ENCODE measurements around the gene A1BG.
"Not testable (repeated sequence)": the region's sequence is repeated elsewhere in the genome, so short reads cannot be mapped to it uniquely, and the experiment has no call there.

Gene A1BG

DNA sequence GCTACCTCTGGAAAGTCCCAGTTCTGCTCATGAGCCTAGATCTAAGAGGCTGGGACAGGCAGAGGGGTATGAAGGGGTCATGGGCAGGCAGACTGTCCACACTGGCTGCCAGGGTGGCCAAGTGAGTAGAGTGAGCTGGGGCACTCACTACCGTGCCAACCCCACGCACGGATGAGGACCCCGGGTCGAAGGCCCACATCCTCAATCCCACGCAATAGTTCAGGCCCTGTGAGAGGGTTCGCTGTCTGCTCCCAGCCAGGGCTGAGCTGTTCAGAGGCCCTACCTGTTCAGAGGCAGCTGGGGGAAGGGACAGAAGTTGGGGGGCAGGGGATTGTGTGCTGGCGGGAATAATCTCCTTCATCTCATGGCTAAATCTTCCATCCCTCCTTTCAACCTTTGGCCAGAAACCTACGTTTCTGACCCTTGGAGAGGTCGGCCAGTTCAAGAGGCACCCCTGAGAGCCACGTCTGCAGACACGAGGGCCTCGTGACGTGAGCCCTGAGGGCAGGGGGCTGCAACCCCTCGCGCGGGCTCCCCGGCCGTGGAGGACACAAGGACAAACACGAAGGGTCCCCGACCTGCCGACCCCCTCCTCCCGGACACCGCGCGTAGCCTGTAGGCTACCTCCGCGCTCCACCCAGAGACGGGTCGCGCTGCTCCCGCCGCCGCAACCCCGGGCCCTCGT is 32.7 kb upstream of the A1BG start:
- DNase-seq, result no peak

- no peak for DNase-seq
Measured at GRCh38 chr19:58385313-58385890, 32.1 kb upstream of the A1BG start.

GRCh38 chr19:58382997-58383603 is 29.8 kb upstream of the A1BG start:
- DNase-seq, result no peak

DNA sequence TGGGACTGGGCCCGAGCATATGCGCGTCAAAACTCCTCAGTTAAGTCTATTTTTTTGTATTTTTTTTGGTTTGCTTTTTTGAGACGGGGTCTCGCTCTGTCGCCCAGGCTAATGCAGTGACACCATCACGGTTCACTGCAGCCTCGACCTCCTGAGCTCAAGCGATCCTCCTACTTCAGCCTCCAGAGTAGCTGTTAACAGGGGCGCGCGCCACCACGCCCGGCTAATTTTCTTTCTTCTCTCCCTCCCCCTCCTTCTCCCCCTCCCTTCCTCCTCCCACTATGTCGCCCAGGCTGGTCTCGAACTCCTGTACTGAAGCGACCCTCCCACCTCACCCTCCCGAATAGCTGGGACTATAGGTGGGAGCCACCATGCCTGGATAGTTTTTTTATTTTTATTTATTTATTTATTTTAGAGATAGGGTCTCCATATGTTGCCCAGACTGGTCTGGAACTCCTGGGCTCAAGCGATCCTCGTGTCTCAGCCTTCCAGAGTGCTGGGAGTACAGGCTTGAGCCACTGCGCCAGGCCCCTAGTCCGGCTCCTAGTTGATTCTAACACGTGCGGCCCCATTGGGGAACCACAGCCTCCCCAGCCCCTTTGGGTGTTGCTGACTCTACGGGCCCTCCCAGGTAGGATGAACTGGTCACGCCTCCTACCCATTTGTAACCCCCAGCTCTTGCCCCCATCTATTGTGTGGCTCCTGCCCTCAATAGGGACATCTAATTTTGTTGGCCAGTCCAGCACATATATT is 28.3 kb upstream of the A1BG start:
- DNase-seq, result no peak

DNA sequence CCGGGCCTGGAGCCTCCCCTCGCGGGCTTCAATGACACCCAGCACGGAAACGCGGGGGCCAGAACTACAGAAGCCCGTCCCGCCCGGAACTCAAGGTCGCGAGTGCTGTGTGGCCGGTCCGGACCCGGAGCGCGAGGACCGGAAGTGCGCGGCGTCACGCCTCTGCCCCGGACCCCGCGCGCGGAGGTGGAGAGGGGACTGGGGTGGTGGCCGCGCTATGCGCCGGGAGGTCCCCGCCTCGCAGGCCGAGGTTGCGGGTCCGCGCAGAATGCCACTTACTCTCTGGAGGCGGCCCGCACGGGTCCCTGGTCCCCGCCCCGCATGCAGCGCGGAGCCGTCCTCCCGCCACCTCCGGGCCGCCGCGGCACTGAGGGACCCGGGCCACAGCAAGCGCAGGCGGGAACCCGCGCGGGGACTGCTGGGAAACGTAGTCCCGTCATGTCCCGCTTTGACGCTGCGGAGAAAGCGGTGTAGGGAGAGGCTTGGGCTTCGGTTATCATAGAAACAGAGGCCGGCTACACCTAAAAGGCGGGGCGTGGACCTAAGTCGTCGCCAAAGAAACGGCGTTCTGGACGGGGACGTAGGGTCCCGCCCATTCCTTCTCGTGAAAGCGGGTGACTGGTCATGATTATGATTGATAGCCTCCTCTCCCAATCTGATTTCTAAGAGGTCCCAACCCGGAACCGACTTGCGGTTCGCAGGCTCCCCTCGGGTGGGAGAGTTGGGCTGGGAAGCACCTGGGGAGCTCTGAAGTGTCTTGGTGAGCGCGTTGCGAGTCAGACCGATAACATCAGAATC is 27.6 kb upstream of the A1BG start, which contains the start of gene ZNF837:
Gene ZNF837, minus strand, starts transcription at position 369 of the 798 bp plus-strand sequence. CDS start 11,698 bp downstream, outside the sequence.
- peak; percentile 98 for DNase-seq

- peak; percentile 53 for DNase-seq
Measured at GRCh38 chr19:58380037-58380661, 26.9 kb upstream of the A1BG start.

- DNase-seq, result no peak
Measured at GRCh38 chr19:58379246-58379645, 26.0 kb upstream of the A1BG start.

DNA sequence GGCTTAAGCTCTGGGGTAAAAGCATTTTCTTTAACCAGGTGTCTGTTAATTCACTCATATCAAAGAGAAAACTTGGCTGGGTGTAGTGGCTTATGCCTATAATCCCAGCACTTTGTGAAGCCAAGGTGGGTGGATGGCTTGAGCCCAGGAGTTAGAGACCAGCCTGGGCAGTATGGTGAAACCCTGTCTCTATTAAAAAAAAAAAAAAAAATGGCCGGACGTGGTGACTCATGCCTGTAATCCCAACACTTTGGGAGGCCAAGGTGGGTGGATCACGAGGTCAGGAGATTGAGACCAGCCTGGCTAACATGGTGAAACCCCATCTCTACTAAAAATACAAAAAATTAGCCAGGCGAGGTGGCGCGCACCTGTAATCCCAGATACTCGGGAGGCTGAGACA is 23.4 kb upstream of the A1BG start:
- DNase-seq, result not testable (repeated sequence)

GRCh38 chr19:58374200-58374599 is 20.9 kb upstream of the A1BG start:
- no peak for DNase-seq

DNA sequence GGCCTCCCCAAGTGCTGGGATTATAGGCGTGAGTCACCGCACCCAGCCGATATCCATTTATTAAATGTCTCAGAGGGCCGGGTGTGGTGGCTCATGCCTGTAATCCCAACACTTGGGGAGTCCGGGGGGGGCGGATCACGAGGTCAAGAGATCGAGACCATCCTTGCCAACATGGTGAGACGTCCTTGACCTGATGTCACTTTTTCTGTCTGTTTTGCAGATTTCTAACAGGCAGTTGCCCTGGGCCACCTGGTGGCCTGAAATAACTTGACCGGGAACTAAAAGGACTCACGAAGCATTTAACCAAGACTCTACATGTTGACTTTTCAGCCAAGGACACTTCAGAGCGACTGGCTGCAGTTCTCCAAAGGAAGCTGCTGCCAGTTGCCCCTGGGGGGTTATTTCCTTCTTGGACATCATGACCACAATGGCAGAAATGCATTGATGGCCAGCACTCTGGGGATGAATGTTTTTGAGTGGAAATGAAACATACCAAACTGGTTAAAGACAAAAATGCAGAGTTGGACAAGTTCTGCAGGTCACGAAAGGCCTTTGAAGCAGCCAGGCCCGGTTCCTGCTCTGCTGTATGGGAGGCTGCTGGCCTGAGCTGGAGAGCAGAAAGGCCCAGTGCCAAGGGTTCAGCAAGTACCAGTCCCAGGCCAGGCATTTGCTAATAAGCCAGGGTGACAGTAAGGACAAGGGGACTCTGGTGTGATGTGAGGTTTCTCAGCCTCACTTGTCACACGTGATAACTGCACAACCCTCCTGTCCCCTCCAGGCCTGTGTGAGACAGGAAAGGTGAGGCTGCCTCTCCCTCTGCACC is 19.2 kb upstream of the A1BG start:
- DNase-seq, result no peak

DNA sequence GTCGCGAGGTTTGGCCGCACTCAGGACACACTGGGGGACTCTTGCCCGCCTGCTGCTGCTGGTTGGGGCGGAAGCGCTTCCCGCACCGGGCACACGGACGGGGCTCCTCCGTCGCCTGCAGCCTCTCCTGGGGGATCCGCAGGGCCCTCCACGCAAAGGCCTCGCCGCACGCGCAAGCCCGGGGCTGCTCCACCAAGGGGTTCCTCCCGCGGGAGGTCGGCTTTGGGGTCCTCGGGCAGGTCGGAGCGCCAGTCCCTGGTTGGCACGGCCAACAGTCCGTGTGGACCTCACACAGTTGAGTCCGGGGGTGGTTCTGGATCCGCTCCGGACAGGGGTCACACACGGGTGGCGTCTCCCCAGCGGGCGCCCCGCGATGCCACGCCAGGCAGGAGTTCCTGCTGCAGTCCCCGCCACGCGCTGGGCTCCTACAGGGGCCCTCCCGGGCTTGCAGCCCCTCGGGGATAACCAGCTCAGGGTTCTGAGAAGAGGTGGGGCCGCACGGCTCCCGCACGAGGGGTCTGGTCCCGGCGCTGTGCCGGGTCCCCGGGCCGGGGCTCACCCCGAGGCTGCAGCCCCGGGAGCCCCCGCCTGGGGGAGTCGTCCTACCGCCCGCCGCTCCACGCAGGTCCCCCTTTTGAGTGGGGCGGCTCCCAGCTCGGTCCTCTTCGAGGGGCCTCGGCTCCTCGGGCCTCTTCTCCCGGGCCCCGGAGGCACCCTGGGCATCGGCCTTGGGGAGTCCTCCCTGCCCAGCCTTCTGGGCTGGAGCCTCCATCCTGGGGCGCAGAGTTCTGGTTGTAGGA is 15.5 kb upstream of the A1BG start:
- no peak for DNase-seq

DNA sequence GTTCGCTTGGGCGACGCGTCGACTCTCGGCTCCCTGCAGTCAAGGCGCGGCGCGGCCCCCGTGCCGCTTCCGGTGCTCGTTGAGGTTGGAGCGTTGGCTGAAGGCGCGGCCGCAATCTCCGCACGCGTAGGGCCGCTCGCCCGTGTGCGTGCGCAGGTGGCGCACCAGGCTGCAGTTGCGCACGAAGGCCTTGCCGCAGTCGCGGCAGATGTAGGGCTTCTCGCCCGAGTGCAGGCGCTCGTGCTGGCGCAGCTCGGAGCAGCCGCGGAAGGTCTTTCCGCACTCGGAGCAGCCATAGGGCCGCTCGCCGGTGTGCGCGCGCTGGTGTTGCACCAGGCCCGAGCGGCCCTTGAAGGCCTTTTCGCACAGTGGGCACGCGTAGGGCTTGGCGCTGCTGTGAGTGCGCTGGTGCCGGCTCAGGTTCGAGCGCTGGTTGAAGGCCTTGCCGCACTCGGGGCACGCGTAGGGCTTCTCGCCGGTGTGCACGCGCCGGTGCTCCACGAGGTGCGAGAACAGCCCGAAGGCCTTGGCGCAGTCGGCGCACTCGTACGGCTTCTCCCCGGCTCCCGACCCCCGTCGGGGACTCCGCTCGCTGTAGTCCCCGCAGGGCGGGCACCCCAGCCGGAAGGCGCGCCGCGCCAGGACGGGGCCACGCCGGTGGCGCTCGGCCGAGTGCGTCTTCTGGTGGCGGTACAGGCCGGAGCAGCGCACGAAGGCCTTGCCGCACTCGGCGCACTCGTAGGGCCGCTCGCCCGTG is 14.6 kb upstream of the A1BG start:
- DNase-seq, result no peak

DNA sequence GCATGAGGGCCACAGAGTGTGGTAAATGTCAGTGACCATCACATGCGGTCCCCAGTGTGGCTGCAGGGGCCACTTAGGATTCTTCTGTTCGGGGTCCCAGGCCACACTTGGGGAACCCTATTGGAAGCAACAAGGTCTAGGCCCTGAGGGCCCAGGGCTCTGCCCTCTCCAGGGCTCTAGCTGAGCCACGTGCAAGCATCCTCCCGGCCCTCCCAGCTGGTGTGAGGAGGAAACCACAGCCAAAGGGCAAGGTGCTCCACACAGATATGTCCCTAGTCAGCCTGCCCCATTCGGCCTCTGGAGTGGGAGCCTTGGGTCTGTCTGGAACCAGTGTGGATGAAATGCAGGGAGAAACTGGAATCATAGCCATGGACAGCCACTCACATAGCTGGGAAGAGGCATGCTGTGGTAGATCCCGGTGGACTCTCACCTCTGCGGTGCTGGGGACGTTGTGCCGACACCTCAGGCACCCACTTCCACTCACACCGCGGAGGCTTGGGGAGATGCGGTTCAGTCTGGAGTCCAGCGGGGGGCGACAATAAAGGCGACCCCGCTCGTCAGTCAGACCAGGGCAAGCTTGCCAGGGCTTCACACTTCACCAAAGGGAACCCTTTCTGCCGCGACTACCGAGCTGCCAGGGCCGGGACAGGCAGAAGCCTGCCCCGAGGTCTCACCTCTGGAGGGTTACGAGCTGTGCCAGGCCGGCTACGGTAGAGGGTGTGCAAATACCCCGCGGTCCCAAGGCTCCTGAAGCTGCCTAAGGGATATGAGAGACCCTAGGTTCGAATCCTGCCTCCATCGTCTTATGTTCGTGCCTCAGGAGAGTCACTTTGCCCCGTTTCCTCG is 13.5 kb upstream of the A1BG start:
- DNase-seq, result no peak

GRCh38 chr19:58364146-58364545 is 10.9 kb upstream of the A1BG start:
- no peak for DNase-seq

DNA sequence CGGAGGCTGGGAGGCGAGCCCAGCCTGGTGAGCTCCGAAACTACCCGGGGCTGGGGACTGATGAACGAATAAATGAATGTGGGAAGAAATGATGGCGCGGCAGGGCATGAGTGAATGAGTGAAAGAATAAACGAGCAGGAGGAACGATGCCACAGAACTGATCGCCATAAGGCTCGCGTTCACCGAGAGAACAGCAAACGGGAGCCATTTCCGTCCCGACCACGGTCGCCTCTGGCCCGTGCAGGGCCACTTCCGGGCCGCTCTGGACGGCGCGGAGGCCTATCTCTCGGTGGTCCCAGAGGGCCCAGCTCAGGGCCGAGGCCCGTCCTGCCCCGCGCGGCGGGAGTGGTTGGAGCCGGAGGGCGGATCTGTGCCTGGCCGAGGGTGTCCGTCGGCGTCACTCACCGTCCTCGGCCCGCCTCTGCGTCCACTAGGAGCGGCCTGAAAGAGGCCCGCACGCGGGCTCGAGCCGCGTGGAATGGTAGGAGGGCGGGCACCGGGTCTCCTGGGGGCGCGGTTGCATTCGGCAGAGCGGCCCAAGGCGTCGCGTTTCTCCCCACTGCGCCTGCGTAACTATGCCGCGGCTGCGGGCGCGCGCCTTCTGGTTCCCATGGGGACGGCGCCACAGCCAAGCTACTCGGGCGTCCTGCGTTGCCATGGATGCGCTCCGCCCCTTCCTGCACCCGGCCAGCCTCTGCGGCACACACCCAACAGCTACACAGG is 9.1 kb upstream of the A1BG start, which contains the start of gene ZNF497:
Gene ZNF497, minus strand, starts transcription at position 480 of the 723 bp plus-strand sequence. CDS start 5,116 bp downstream, outside the sequence.
- DNase-seq, result peak; percentile 94

- DNase-seq, result no peak
Measured at GRCh38 chr19:58361900-58362271, 8.6 kb upstream of the A1BG start.

DNA sequence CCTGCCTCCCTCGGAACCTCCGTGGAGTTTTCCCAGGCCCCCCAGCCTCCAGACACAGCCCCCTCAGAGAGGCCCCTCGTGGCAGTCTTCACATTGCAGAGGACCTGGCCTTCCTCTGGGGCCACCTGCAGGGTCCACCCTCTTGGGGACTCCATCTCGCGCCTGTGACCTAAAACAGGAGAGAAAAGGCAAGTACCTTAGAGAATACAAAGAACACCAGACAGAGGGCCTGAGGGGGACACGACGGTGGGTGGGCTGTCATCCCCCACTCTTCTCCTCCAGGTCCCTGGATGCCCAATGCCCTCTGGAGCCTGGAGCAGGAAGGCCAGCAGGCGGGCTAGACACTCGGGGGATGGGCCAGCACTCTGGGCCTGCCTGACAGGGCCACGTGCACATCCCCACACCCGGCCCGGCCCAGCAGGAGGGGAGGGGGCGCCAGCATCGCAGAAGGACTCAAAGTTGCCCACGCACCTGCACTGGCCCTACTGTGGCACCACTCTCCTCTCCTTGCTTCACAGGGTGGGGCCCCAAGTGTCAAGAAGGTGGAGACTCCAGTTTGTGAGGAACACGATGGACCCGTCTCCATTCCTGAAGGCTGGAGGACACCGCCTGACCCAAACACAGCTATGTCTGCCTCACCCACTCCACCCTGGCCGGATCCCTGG is 4.3 kb upstream of the A1BG start:
- no peak for DNase-seq
